GM21529 (cell line): Measurements from ENCODE around the gene DTNB.
"Not testable (repeated sequence)": the region's sequence is repeated elsewhere in the genome, so short reads cannot be mapped to it uniquely, and the experiment has no call there.

Source experiments
- ATAC-seq: cut with Tn5 transposase; IDR thresholded peaks from one replicate; pipeline ENCODE4 v1.9.1; 2021; ENCODE audit not compliant: unreplicated experiment

The DTNB gene

GRCh38 chr2:25673300-25674076 is at the start of gene DTNB:
DTNB (minus strand) TSS chr2:25673577; CDS start chr2:25652660, 20,917 bp downstream.
- peak; percentile 72 for ATAC-seq

GRCh38 chr2:25722224-25722623 is 48.8 kb upstream of the DTNB start:
- no peak for ATAC-seq

- ATAC-seq, result no peak
Measured at GRCh38 chr2:25720575-25720974, 47.2 kb upstream of the DTNB start.

GRCh38 chr2:25714740-25715139 is 41.4 kb upstream of the DTNB start:
- ATAC-seq, result no peak

- no peak for ATAC-seq
Measured at GRCh38 chr2:25712455-25712854, 39.1 kb upstream of the DTNB start.

- no peak for ATAC-seq
Measured at GRCh38 chr2:25711675-25712354, 38.4 kb upstream of the DTNB start.

- no peak for ATAC-seq
Measured at GRCh38 chr2:25710750-25711149, 37.4 kb upstream of the DTNB start.

- ATAC-seq, result no peak
Measured at GRCh38 chr2:25709349-25709748, 36.0 kb upstream of the DTNB start.

- ATAC-seq, result no peak
Measured at GRCh38 chr2:25707927-25708590, 34.7 kb upstream of the DTNB start.

GRCh38 chr2:25705575-25705974 is 32.2 kb upstream of the DTNB start:
- ATAC-seq, result not testable (repeated sequence)

GRCh38 chr2:25701801-25702200 is 28.4 kb upstream of the DTNB start:
- no peak for ATAC-seq

GRCh38 chr2:25700221-25700660 is 26.9 kb upstream of the DTNB start:
- ATAC-seq, result no peak

GRCh38 chr2:25699216-25699615 is 25.8 kb upstream of the DTNB start:
- ATAC-seq, result no peak

- ATAC-seq, result no peak
Measured at GRCh38 chr2:25698752-25699151, 25.4 kb upstream of the DTNB start.

GRCh38 chr2:25697559-25698341 is 24.4 kb upstream of the DTNB start:
- no peak for ATAC-seq

GRCh38 chr2:25692737-25693445 is 19.5 kb upstream of the DTNB start:
- no peak for ATAC-seq

- no peak for ATAC-seq
Measured at GRCh38 chr2:25692143-25692542, 18.8 kb upstream of the DTNB start.

- no peak for ATAC-seq
Measured at GRCh38 chr2:25690058-25690457, 16.7 kb upstream of the DTNB start.

- ATAC-seq, result no peak
Measured at GRCh38 chr2:25688236-25688635, 14.9 kb upstream of the DTNB start.

- no peak for ATAC-seq
Measured at GRCh38 chr2:25685741-25686140, 12.4 kb upstream of the DTNB start.
